Prostate gland (tissue), 2 donors: ENCODE results near the gene CFAP300. TPM values are rescaled to one million over a fixed set of nuclear protein-coding genes. Genes with fewer than 3 reads are reported as not detected.

Source experiments
- small RNA-seq, 2 donors: library from RNA; depleted of rRNA; stranded (forward); fragments of <200 nt; gene quantifications; one replicate each; pipeline ENCODE3, GENCODE V24; 2016
- total RNA-seq, 2 donors: library from RNA; depleted of rRNA; stranded (reverse); fragments of >200 nt; gene quantifications; one replicate each; pipeline ENCODE4 v1.1.0, GENCODE V29; 2016

The CFAP300 gene
- total RNA-seq, 2 donors from 2014 or later: 4.0 to 24.0 TPM

Small RNAs within 50 kb of the gene (small RNA-seq; reads per million reads assigned to genes)
- gene RNA5SP535: 0 reads per million in 2 donors

Other genes with a start within 250 kb of the CFAP300 start
- gene CEP126, start 132.4 kb upstream of the CFAP300 start, total RNA-seq: 10 to 100 TPM in 1 of 2 donors, 1 to 10 TPM in 1; 2.0 to 15.2 TPM
- under 1 TPM in 1 of 2 donors, not detected in 1; 0.57 TPM for gene ANGPTL5, start 130.9 kb upstream of the CFAP300 start, total RNA-seq
- 100 to 1,000 TPM; 137 to 210 TPM for gene YAP1, start 63.0 kb downstream of the CFAP300 start, total RNA-seq